GM18526 (cell line): ENCODE data around the gene FSTL4.

Experiments used
- POLR2A ChIP-seq: IDR thresholded peaks from 3 replicates; pipeline ENCODE4 v1.6.1; 2011; ENCODE audit not compliant: insufficient read length; ENCODE audit errors: extremely low read depth

The FSTL4 gene

DNA sequence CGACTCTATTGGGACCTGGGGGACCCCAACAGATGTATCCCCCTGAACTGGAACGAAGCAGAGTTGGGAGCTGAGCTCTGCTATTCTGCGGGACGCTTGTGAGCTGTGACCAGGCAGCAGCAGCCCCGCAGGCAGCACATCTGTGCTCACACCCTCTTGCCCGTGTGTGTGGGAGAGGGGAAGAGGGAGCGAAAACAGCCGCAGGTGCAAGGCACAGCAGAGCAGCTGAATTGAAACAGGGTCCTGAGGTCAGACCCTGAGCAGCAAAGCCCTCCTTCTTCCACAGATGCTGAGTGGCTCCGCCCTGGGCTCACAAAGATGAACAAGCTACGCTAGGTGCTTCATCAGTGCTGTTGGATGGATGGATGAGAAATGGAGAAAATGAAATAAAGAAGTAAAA is 361.8 kb downstream of the FSTL4 start:
- no peak for TF ChIP-seq POLR2A

DNA sequence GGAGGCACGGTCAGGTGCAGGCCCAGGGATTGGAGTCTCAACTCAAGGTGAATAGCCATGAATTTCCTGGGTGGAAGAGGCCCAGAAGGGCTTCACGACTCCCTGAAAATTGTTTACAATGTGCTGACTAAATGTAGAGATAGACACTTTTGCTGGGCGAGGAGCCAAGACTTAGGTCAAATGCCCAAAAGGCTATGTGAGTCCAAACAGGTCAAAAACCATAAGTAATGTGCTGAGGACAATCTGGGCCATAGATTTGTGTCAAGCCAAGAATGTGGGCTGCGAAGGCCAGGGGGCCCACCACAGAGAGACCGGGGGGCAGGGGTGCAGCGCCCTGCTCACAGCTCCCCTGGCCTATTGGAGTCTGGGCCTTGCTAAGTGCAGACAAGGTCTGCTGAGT is 362.7 kb downstream of the FSTL4 start:
- no peak for TF ChIP-seq POLR2A

DNA sequence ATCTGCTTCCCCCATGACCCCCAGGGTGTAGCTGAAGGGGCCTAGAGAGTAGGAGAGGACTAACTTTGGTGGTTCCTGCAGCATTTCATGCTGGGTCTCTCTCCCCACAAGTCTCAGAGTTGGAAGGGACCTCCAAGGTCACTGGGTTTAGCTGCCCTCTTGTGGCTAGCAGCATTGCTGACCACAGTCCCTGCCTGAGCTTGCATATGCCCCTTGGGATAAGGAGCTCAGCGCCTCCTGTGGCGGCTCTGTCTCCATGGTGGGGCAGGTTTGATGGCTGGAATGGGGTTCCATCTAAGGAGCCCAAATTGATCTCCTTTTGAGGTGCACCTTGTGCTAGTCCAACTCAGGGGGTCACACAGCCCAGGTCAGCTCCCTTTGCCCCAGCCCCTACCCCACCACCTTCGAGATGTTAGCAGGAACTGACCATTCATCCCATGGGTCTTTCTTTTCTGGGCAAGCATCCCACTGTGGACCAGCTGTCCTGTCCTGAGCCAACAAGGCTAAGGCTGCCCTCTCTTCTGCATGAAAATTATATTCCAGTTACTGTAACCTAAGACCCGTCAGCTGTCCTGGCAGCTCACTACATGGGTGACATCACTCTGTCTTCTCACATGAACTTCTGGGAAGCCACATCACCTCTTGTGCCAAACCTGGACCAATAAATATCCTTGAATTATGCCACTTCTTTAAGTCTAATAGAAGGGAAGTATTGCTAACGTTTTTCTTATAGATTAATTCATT is 364.3 kb downstream of the FSTL4 start:
- no peak for TF ChIP-seq POLR2A

DNA sequence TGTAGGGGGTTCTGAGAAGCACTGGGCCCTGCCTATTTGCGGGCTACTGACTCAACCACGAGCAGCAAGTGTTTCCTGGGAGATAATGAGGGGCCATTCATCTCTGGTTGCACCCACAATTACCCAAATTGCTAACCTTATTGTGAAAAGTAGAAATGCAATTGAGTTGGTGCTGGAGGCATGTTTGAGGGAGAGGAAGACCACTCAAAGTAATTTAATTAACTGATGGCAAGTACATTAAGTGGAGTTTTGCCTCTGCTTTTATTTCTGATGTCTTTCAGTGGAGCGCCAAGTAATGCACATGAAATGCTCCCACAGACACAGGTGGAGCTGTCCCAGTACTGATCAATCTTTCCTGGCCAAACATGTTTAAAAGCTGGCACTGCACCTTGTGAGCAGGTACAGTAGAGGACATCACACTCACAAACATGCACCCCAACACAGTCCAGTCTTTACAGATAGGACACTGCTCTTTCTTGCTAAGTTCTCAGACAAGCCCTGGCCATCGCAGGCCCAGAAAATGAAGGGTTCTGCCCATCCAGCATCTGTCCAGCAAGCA is 365.1 kb downstream of the FSTL4 start:
- TF ChIP-seq POLR2A: no peak

DNA sequence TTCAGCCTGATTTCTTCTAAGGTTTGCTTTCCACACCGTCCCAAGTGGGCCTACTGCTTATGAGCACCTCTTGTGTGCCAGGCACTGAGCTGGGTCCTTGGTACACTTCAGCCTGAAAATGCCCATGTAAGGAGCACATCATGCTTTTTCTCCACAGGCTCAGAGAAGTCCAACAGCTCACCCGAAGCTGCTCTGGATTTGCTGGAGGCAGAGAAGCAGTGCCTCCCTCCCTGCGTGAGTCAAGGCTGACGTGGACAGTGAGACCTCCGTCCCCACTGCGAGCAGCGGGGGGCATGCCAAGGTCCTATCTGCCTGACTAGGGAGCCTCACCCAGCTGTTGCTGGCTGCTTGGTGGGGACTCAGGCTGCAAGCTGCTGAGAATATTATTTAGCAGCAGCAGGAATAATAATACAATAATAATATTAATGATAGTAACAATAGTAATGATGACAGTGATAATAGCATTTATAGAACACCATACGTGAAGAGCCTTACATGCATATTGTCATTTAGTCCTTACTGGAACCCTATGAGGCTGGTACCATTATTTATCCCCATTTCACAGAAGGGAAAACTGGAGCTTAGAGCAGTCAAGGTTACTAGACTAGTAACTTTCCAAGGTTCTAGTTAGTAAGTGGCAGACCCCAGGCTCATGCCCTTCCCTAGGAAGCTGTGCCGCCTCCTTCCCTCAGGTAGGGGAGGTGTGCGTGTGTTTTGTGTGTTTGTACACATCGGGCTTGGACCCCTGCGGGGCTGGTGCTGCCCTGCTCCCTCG is 365.8 kb downstream of the FSTL4 start:
- TF ChIP-seq POLR2A: no peak

DNA sequence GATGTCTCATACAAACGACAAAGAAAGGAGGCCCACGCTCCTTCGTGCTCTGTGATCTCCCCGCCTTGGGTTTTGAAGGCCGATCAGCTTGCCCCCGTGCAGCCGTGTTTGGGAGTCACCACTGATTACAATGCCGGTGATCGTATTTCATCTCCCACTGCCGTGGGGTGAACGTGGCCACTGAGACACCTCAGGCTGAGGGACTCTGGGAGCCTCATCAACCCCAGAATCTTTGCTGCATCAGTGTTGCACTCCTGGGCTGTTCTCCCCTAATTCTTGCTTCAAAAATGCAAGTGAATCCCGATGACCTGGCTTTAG is 366.3 kb downstream of the FSTL4 start:
- TF ChIP-seq POLR2A: no peak

DNA sequence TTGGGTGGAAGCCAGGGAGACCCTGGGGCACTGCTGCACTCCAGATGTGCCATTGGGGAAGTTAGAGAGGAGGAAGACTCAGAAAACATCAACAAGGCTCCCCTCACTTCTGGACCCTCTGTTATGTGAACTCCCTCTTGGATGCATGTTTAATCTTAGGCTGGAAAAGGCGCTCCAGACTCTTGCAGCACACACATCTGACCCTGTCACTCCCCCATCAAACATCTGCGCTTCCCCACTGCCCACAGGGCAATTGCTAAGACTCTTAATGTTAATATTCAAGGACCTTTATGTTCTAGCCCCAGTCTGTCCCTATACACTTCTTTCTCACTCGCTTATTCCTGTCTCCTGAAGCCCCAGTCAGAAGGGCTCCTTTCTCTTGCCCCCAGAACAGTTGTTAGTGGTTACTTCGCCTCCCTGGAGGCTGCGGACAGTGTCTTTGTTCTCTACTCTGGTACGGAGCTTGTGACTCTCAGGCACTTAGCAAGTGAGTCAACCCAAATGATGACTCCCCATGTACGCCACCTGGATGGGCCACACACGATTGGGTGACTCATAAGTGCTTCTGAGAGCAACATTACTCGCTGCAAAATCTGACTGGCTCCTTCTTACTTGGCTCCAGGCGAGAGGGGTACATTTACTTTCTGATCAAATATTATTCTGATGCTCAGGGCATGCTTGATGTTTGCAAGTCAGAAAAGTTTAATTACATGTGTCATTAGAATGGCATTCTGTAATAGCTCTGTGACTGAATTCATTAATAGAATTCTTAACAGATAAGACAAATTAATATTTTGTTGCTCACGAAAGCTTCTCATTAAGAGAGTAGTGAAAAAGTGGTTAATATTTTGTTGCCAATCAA is 366.9 kb downstream of the FSTL4 start:
- no peak for TF ChIP-seq POLR2A

DNA sequence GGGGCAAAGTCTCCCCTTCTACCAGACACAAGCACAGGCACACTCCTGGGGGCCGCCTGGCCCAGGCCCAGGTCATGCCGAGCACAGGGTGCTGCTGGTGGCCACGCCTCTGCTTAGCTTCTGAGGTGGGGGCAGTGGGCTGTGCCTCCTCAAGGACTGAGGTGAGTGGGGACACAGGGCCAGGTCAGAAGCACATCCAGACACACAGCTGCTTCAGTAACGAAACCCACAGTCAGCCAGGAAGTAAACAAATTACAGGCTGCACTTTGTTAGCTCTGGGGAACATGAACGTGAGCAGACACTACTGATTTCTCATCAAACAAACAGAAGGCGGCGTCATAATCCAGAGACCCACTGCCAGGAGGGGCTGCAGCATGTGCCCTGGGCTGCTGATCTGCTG is 368.1 kb downstream of the FSTL4 start:
- TF ChIP-seq POLR2A: no peak

DNA sequence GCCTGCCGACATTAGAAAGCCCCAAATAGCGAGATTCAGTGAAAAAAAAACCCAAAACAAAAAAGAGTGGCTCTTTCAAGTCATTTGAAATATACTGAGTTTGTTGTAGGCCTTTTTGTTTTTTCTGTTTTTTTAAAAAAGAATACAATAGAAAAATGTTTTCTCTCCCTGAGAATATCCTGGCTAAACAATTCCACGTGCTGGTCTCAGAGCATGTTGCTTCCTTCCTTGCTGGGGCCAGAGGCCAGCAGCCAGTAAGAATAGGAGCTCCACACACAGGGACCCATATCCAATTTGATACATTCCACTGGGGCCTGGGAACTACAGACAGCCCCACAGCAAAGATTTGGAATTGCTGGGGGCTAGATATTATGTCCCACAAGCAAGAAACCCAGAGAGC is 369.1 kb downstream of the FSTL4 start:
- no peak for TF ChIP-seq POLR2A

DNA sequence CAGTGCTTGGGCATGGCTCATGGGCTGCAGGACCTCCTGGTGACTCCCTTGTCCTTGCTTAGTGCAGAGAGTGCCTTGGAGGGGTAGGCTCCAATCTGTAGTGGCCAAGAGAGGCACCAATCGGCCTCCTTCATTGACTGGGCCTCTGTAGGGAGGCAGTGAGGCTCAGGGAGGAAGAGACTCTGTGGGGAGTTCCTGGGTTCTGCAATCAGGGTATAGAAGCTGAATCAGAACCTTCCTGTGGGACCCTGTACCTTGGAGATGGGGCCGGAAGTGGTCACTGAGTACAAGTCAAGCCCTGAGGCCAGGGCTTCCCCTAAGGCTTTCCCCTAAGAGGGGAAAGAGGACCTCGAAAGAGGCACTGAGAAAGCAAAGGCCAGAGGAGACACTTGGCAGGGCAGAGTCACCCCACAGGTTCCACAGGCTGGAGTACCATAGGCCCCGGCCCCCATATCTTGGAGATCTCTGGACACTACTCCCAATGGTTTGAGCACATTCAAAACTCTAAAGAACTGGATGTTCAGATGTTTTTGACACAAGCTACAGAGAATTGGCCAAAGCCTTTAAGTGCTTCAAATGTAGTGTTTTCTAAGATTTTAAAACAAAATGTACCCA is 370.0 kb downstream of the FSTL4 start:
- no peak for TF ChIP-seq POLR2A

DNA sequence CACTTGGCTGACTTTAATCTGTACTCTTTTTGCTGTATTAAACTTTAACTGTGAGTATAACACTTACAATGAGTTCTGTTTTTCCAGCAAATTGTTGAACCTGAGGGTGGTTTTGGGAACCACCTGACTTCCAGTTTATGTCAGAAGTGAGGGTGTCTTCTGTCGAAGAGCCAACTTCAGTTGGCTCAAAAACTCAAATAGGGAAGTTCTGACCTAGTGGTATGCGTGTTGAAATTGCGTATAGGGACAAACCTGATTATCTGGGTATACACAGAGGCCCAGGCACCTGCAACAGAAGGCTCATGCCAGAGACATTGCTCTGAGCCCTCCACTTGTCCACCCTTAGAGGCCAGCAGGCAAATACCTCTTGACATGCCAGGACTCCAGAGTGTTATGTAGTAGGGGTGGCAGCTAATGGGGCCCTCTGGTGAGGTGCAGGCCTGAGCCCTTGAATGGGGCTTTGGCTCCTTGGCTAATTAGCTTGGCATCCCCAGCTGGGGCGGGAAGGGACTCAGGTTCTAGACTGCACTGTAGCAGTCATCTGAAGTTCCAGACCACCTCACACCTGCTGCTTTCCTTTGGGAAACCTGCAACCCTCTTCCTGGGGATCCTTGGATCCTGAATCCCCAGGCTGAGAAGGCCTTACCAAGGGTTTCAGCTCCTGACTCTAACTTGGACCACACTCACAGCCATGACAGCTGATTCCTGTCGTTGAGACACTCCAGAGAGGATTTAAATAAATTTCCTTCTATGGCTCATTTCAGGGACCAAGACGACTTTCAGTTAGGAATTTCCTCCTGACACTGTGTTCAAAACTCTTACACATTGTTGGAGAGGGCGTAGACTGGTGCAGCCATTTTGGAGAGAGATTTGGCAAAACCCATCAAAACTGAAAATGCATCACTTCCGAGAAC is 370.9 kb downstream of the FSTL4 start:
- no peak for TF ChIP-seq POLR2A

DNA sequence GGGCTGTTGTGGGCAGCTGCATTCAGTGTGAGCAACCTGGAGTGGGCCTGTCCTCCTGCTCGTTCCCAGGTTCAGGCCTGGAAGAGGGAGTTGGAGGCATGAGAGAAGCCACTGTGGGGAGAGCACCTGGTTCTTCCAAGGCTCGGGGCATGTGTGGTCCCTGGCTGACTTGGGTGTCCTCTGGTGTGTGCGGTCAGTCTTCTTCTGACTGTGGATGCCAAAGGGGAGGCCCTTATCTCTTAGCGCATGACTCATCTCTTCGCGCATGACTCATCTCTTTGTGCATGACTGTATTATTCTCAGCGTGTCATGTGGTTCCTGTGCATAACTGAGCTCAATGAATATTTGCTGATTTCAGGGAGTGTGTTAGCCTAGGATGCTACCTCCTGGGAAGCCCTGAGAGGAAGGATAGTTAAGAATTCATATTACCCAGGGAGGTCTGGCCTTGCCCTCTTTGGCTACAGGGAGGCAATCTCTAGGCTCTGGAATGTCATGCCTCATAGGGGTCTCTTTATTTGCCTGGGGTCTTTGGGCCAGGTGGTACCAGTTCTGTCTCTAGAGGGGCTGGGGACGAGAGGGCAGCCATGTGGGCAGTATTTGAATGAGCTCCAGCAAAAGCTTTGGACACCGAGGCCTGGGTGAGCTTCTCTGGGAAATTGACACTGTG is 371.8 kb downstream of the FSTL4 start:
- no peak for TF ChIP-seq POLR2A

DNA sequence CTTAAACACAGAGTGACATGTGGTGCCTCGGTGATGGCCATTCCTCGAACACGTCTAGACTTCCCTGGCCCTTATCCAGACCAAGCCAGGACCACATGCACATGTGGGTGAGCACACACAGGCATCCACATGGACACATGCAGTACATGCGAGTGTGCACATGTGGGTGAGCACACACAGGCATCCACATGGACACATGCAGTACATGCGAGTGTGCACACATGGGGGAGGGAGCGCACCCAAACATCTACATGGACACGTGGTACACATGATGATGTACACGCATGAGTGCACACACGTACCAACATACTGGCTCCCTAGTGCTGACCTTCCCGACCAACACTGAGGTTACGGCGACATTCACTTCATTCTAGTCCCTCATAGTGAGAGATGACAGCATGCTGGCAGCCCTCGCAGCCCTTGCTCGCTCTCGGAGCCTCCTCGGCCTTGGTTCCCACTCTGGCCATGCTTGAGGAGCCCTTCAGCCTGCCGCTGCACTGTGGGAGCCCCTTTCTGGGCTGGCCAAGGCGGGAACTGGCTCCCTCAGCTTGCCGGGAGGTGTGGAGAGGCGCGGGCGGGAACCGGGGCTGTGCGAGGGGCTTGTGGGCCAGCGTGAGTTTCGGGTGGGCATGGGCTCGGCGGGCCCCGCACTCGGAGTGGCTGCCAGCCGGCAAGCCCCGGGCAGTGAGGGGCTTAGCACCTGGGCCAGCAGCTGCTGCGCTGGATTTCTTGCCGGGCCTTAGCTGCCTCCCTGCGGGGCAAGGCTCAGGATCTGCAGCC is 373.7 kb downstream of the FSTL4 start:
- TF ChIP-seq POLR2A: no peak
